ENCODE results near the gene ST3GAL2. TPM values are rescaled to one million over a fixed set of nuclear protein-coding genes. Genes with fewer than 3 reads are reported as not detected.
"Not testable (repeated sequence)": the region's sequence is repeated elsewhere in the genome, so short reads cannot be mapped to it uniquely, and the experiment has no call there.

ST3GAL2 gene
- total and polyA plus RNA-seq, 12 donors, result 5.3 to 30.8 (median 22.6) TPM

DNA sequence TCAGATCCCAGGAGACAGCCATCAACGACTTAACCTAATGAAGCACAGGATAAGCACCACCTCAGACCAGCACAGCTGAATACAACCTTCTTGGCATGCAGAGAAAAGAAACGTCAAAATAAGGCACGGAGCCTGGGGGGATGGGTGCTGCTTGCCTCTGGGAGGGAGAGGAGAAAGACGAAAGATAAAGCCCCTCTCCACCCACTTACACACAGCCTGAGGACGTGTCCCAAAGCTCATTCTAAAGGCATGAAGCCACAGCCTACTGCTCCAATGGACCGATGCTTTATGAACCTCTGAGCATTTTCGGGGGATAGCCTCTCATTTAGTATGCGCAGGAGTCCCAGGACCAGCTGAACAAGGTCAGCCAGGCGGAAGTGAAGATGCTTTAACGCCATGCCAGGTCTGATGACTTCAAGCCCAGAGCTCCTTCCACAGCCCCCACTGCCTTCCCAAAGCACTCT is 31.1 kb downstream of the ST3GAL2 start:
- no peaks in the 10 kb centered on the region for H3K4me1 ChIP-seq (replicated peaks in 1 of 2)
- H3K27me3 ChIP-seq, result no peaks in the 10 kb centered on the region
- H3K4me3 ChIP-seq, result no peak overlapping the region
- DNase-seq, result no peak
- no peak for TF ChIP-seq CTCF (IDR thresholded peaks at IDR 0.05)
- no peak for TF ChIP-seq POLR2A (IDR thresholded peaks at IDR 0.05)
- H3K27ac ChIP-seq, result no peak overlapping the region
- H3K9me3 ChIP-seq (replicated peaks in 1 of 3), result no peaks in the 10 kb centered on the region
- intact Hi-C loops (cut with DNase I), result no loop called here
- 75 to 84% (median 81%) methylated on average over 10 of the region's 10 CpGs for WGBS, 4 donors
- H3K36me3 ChIP-seq (replicated peaks in 1 of 2), result no peaks in the 10 kb centered on the region

DNA sequence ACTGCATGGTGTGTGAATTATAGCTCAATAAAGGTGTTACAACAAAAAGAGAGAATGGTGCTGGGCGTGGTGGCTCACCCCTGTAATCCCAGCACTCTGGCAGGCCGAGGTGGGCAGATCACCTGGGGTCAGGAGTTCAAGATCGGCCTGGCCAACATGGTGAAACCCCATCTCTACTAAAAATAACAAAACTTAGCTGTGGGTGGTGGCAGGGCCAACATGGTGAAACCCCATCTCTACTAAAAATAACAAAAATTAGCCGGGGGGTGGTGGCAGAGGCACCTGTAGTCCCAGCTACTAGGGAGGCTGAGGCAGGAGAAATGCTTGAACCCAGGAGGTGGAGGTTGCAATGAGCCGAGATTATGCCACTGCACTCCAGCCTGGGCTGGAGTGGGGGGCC is 32.8 kb downstream of the ST3GAL2 start:
- 91 to 98% (median 94%) methylated on average over 5 of the region's 5 CpGs for WGBS, 4 donors
- not testable (repeated sequence) for H3K9me3 ChIP-seq (replicated peaks in 1 of 3)

DNA sequence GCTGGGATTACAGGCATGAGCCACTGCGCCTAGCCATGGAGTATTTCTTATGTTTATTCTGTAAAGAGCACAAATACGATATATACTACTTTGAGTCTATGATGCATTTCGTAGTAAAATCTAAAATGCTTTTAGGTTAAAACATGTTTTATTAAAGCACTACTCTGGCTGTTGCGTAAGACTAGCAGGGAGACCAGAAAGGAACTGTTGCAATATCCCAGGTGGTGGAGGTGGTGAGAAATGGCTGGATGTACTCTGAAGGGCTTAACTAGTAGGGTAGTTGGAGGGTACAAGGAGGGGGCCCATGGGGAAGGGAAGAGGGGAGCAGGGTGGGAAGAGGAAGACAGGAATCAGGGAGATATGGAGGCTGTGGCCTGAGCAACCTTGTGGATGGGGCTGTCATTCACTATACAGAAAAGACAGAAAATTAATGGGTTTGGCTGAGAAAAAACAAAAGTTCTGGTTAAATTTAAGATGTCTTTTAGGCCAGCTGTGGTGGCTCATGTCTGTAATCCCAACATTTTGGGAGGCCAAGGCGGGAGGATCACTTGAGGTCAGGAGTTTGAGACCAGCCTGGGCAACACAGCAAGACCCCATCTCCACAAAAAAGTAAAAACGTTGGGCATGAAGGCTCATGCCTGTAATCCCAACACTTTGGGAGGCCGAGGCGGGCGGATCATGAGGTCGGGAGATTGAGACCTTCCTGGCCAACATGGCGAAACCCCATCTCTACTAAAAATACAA is 35.8 kb downstream of the ST3GAL2 start:
- H3K27me3 ChIP-seq, result no peaks in the 10 kb centered on the region
- no peak overlapping the region for H3K4me3 ChIP-seq
- no peak for TF ChIP-seq POLR2A (IDR thresholded peaks at IDR 0.05)
- no peak for TF ChIP-seq CTCF (IDR thresholded peaks at IDR 0.05)
- H3K27ac ChIP-seq, result no peak overlapping the region
- no peaks in the 10 kb centered on the region for H3K4me1 ChIP-seq (replicated peaks in 1 of 2)
- intact Hi-C loops (cut with DNase I), result no loop called here
- WGBS, 4 donors, result 91 to 94% (median 93%) methylated on average over 11 of the region's 11 CpGs
- H3K9me3 ChIP-seq (replicated peaks in 1 of 3), result no peaks in the 10 kb centered on the region
- DNase-seq, result no peak
- H3K36me3 ChIP-seq (replicated peaks in 1 of 2), result peaks cover 0 to 9% of the 10 kb centered on the region in 2 donors

More for the DNA sequence above, 32.8 kb downstream of the ST3GAL2 start:
- H3K36me3 ChIP-seq (replicated peaks in 1 of 2); H3K4me1 ChIP-seq (replicated peaks in 1 of 2); H3K4me3 ChIP-seq; DNase-seq; H3K27me3 ChIP-seq; intact Hi-C loops (cut with DNase I); H3K27ac ChIP-seq: not testable (repeated sequence)

DNA sequence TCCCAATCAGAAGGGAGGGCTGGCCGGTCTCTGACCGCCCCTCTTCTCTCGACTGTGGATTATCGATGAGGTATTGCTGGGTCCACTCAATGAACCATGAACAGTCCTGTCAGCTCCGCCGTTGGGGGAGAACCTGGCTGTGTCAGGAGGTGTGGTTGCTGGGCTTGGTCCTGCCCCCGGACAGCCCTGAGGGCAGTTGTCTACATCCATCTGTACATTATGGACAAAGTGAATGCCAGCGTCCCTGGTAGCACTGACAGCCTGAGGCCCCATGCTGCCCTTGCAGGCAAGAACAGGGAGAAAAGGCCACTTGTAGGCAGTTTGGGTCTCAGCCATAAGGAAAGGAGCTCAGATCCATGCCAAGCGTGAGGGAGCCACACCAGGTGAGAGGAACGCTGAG is 38.9 kb downstream of the ST3GAL2 start:
- Histone ChIP-seq H3K4me3 (no peak overlapping the region), H3K27ac (no peak overlapping the region), H3K36me3 (replicated peaks in 1 of 2) (peaks cover 0 to 16% of the 10 kb centered on the region in 2 donors), H3K27me3 (no peaks in the 10 kb centered on the region), H3K9me3 (replicated peaks in 1 of 3) (no peaks in the 10 kb centered on the region), H3K4me1 (replicated peaks in 1 of 2) (no peaks in the 10 kb centered on the region)
- 88 to 93% (median 91%) methylated on average over 4 to 10 of the region's 10 CpGs for WGBS, 4 donors
- intact Hi-C loops (cut with DNase I), result no loop called here
- TF ChIP-seq POLR2A (IDR thresholded peaks at IDR 0.05) (no peak), CTCF (IDR thresholded peaks at IDR 0.05) (no peak)
- no peak for DNase-seq

GRCh38 chr16:70399381-70399780 is 39.5 kb downstream of the ST3GAL2 start:
- H3K4me1 ChIP-seq (replicated peaks in 1 of 2), result no peaks in the 10 kb centered on the region
- no peak overlapping the region for H3K27ac ChIP-seq
- H3K36me3 ChIP-seq (replicated peaks in 1 of 2), result peaks cover 0 to 22% of the 10 kb centered on the region in 2 donors
- H3K9me3 ChIP-seq (replicated peaks in 1 of 3), result no peaks in the 10 kb centered on the region
- intact Hi-C loops (cut with DNase I), result no loop called here
- WGBS, 4 donors, result 87 to 91% (median 89%) methylated on average over 7 to 8 of the region's 8 CpGs
- no peak for DNase-seq
- TF ChIP-seq CTCF (IDR thresholded peaks at IDR 0.05) (no peak), POLR2A (IDR thresholded peaks at IDR 0.05) (no peak)
- no peak overlapping the region for H3K4me3 ChIP-seq
- H3K27me3 ChIP-seq, result no peaks in the 10 kb centered on the region
